Uterus (tissue), 4 donors: ENCODE data around the gene NSRP1. TPM values are rescaled to one million over a fixed set of nuclear protein-coding genes. Genes with fewer than 3 reads are reported as not detected.

Experiments used
- DNase-seq, 2 donors: peaks; one replicate each; pipeline ENCODE4 v3.0.0-alpha.2; 2019 to 2020
- H3K27ac ChIP-seq, 2 donors: fragments of 200-600 bp; sonication (generic); 1 replicate in 1 of 2; 2 replicates in 1 of 2; pipeline ENCODE4 v1.5.1; 2016 to 2018
- H3K27me3 ChIP-seq, 2 donors: fragments of 200-600 bp; sonication (generic); one replicate each; pipeline ENCODE4 v1.5.1; 2018 to 2019; ENCODE audit warnings: control low read depth in 1 of 2
- H3K36me3 ChIP-seq, 2 donors: fragments of 200-600 bp; sonication (generic); one replicate each; pipeline ENCODE4 v1.5.1; 2019; ENCODE audit warnings: control low read depth in 1 of 2
- H3K4me1 ChIP-seq, 2 donors: fragments of 200-600 bp; sonication (generic); one replicate each; pipeline ENCODE4 v1.5.1; 2018 to 2019; ENCODE audit warnings: control low read depth in 1 of 2
- H3K4me3 ChIP-seq, 2 donors: fragments of 200-600 bp; sonication (generic); 1 replicate in 1 of 2; 2 replicates in 1 of 2; pipeline ENCODE4 v1.5.1; 2018 to 2019; ENCODE audit warnings: mild to moderate bottlenecking in 1 of 2
- H3K9me3 ChIP-seq, 2 donors: fragments of 200-600 bp; sonication (generic); one replicate each; pipeline ENCODE4 v1.5.1; 2019; ENCODE audit warnings: control low read depth in 1 of 2
- CTCF ChIP-seq, 4 experiments: fragments of 200-600 bp in 2 of 4; fragments of 450-650 bp in 2 of 4; sonication (generic) in 2 of 4; IDR thresholded peaks; one replicate each; pipeline ENCODE4 v1.5.1; 2016 to 2019; ENCODE audit warnings: antibody characterized with exemption in 4 of 4, mild to moderate bottlenecking in 2 of 4, moderate library complexity in 1 of 4
- POLR2A ChIP-seq, 2 donors: fragments of 450-650 bp; IDR thresholded peaks; one replicate each; pipeline ENCODE4 v1.6.1; 2016; ENCODE audit warnings: antibody characterized with exemption in 2 of 2, mild to moderate bottlenecking in 1 of 2, moderate library complexity in 1 of 2
- intact Hi-C: fragments of 100-400 bp; cut with DNase I; formaldehyde crosslinking; loops from one replicate; pipeline ENCODE4 v1.15.1; 2023; ENCODE audit warnings: low total_unique reads
- total RNA-seq, 4 donors: library from RNA; depleted of rRNA in 3 of 4; stranded (reverse); fragments of >200 nt in 3 of 4; gene quantifications; one replicate each; pipeline versions ENCODE4 v1.1.0 to v1.2.4, GENCODE V29; 2014 to 2023
- donor health status: DM: yes; HTN: yes; CAD: no.

The NSRP1 gene
- total RNA-seq, 4 donors from 2014 or later = 8.8 to 53.1 (median 26.8) TPM

GRCh38 chr17:30158896-30159625 is 42.4 kb downstream of the NSRP1 start:
- no peak overlapping the region for H3K27ac ChIP-seq
- H3K9me3 ChIP-seq = no peaks in the 10 kb centered on the region
- TF ChIP-seq POLR2A (IDR thresholded peaks at IDR 0.05) = no peak
- TF ChIP-seq CTCF (IDR thresholded peaks at IDR 0.05) = no peak
- no peaks in the 10 kb centered on the region for H3K4me1 ChIP-seq
- H3K27me3 ChIP-seq = no peaks in the 10 kb centered on the region
- no peak for DNase-seq
- no peaks in the 10 kb centered on the region for H3K36me3 ChIP-seq
- intact Hi-C loops = no loop called here
- H3K4me3 ChIP-seq = no peak overlapping the region

- no peaks in the 10 kb centered on the region for H3K36me3 ChIP-seq
- intact Hi-C loops = no loop called here
- no peak for DNase-seq
- no peaks in the 10 kb centered on the region for H3K27me3 ChIP-seq
- no peaks in the 10 kb centered on the region for H3K4me1 ChIP-seq
- H3K27ac ChIP-seq = no peak overlapping the region
- H3K9me3 ChIP-seq = no peaks in the 10 kb centered on the region
- H3K4me3 ChIP-seq = no peak overlapping the region
- no peak for TF ChIP-seq POLR2A (IDR thresholded peaks at IDR 0.05)
- TF ChIP-seq CTCF (IDR thresholded peaks at IDR 0.05) = no peak
These were observed 44.0 kb downstream of the NSRP1 start for GRCh38 chr17:30160419-30161172.

GRCh38 chr17:30161601-30162000 is 45.0 kb downstream of the NSRP1 start:
- no peaks in the 10 kb centered on the region for H3K36me3 ChIP-seq
- no peak overlapping the region for H3K4me3 ChIP-seq
- no peak for DNase-seq
- H3K27me3 ChIP-seq = no peaks in the 10 kb centered on the region
- no peaks in the 10 kb centered on the region for H3K9me3 ChIP-seq
- TF ChIP-seq CTCF (IDR thresholded peaks at IDR 0.05) (no peak), POLR2A (IDR thresholded peaks at IDR 0.05) (no peak)
- H3K4me1 ChIP-seq = no peaks in the 10 kb centered on the region
- intact Hi-C loops = no loop called here
- H3K27ac ChIP-seq = no peak overlapping the region

GRCh38 chr17:30164531-30164930 is 47.9 kb downstream of the NSRP1 start:
- Histone ChIP-seq H3K27me3 (no peaks in the 10 kb centered on the region), H3K4me3 (no peak overlapping the region), H3K27ac (no peak overlapping the region), H3K4me1 (no peaks in the 10 kb centered on the region), H3K36me3 (no peaks in the 10 kb centered on the region), H3K9me3 (no peaks in the 10 kb centered on the region)
- TF ChIP-seq CTCF (IDR thresholded peaks at IDR 0.05) (no peak), POLR2A (IDR thresholded peaks at IDR 0.05) (no peak)
- intact Hi-C loops = no loop called here
- no peak for DNase-seq

GRCh38 chr17:30165147-30165546 is 48.5 kb downstream of the NSRP1 start:
- intact Hi-C loops = no loop called here
- TF ChIP-seq POLR2A (IDR thresholded peaks at IDR 0.05) (no peak), CTCF (IDR thresholded peaks at IDR 0.05) (no peak)
- Histone ChIP-seq H3K4me1 (no peaks in the 10 kb centered on the region), H3K36me3 (no peaks in the 10 kb centered on the region), H3K27me3 (no peaks in the 10 kb centered on the region), H3K27ac (no peak overlapping the region), H3K4me3 (no peak overlapping the region), H3K9me3 (no peaks in the 10 kb centered on the region)
- DNase-seq = no peak
